NOMO-1 (cell line): ENCODE data around the gene LAMA5.
"Not testable (repeated sequence)": the region's sequence is repeated elsewhere in the genome, so short reads cannot be mapped to it uniquely, and the experiment has no call there.

Experiments used
- DNase-seq, 2 experiments: peaks; one replicate each; lab custom pipeline; 2025; ENCODE audit not compliant: unreplicated experiment in 2 of 2; lab: John Stamatoyannopoulos, UW

The LAMA5 gene

GRCh38 chr20:62389601-62390087 lies 22.5 kb upstream of the LAMA5 start:
- no peak for DNase-seq

- DNase-seq = no peak
Measured at GRCh38 chr20:62388839-62389600, 21.9 kb upstream of the LAMA5 start.

- no peak for DNase-seq
Measured at GRCh38 chr20:62387933-62388635, 21.0 kb upstream of the LAMA5 start.

- DNase-seq = no peak
Measured at GRCh38 chr20:62387219-62387913, 20.3 kb upstream of the LAMA5 start.

- DNase-seq = peak; percentile 85 to 90
Measured at GRCh38 chr20:62386383-62387218, 19.5 kb upstream of the LAMA5 start, which contains the start of gene RPS21. RPS21 (plus strand) TSS chr20:62387103; CDS start chr20:62387339, 236 bp downstream.

GRCh38 chr20:62382306-62383198 lies 15.4 kb upstream of the LAMA5 start:
- DNase-seq = peak; percentile 38 to 58

- DNase-seq = no peak
Measured at GRCh38 chr20:62381842-62382241, 14.7 kb upstream of the LAMA5 start.

GRCh38 chr20:62381202-62381797 lies 14.2 kb upstream of the LAMA5 start:
- no peak for DNase-seq

GRCh38 chr20:62378215-62378614 lies 11.1 kb upstream of the LAMA5 start:
- no peak for DNase-seq

GRCh38 chr20:62377615-62378178 lies 10.6 kb upstream of the LAMA5 start:
- no peak for DNase-seq

- no peak for DNase-seq
Measured at GRCh38 chr20:62377064-62377461, 10.0 kb upstream of the LAMA5 start.

GRCh38 chr20:62376112-62377063 lies 9.3 kb upstream of the LAMA5 start:
- DNase-seq = no peak

GRCh38 chr20:62374331-62375152 lies 7.4 kb upstream of the LAMA5 start:
- no peak for DNase-seq

GRCh38 chr20:62373631-62374179 lies 6.6 kb upstream of the LAMA5 start:
- DNase-seq = not testable (repeated sequence)

- no peak for DNase-seq
Measured at GRCh38 chr20:62372042-62372993, 5.2 kb upstream of the LAMA5 start.
